H1 (cell line): Measurements from ENCODE around the gene MYCBP2. TPM values are rescaled to one million over a fixed set of nuclear protein-coding genes. Genes with fewer than 3 reads are reported as not detected.

ENCODE experiments used
- CTCF ChIA-PET: fragments of 300-600 bp; sonication (Branson Sonifier 250); formaldehyde crosslinking; loops from one replicate; lab custom pipeline; 2021; ENCODE audit not compliant: partially characterized antibody; lab: Charles Lee
- POLR2A ChIA-PET: fragments of 300-600 bp; sonication (Branson Sonifier 250); formaldehyde crosslinking; loops from one replicate; lab custom pipeline; 2021; ENCODE audit warnings: inconsistent platforms; ENCODE audit not compliant: partially characterized antibody; lab: Charles Lee
- DNase-seq, 2 experiments: peaks; one replicate each; pipeline versions ENCODE4 v3.0.0 to v3.0.0-alpha.2; 2010 to 2022; ENCODE audit warnings: low spot score in 2 of 2, low read depth in 1 of 2, mixed read lengths in 1 of 2
- FAIRE-seq: peaks from 2 replicates; lab custom pipeline; 2011; peaks lifted over from hg19 to GRCh38; lab: Jason Lieb, UNC
- H2AFZ ChIP-seq: 2 replicates; pipeline ENCODE4 v1.8.1; 2012; ENCODE audit warnings: low read length, inconsistent platforms
- H2AK5ac ChIP-seq: 2 replicates; pipeline ENCODE4 v1.6.1; 2013; ENCODE audit warnings: low read depth, low read length
- H2BK120ac ChIP-seq: replicated peaks from 2 replicates; pipeline ENCODE3; 2013; ENCODE audit warnings: low read depth, low read length, inconsistent platforms
- H2BK12ac ChIP-seq: 2 replicates; pipeline ENCODE4 v1.6.1; 2013; ENCODE audit warnings: low read depth, low read length
- H2BK15ac ChIP-seq: 2 replicates; pipeline ENCODE4 v1.6.1; 2013; ENCODE audit warnings: low read length
- H2BK20ac ChIP-seq: 2 replicates; pipeline ENCODE4 v1.6.1; 2013; ENCODE audit warnings: low read length
- H2BK5ac ChIP-seq: 2 replicates; pipeline ENCODE4 v1.6.1; 2013; ENCODE audit warnings: low read depth, low read length
- H3K14ac ChIP-seq: 2 replicates; pipeline ENCODE4 v1.6.1; 2013; ENCODE audit warnings: inconsistent platforms; ENCODE audit not compliant: insufficient read length
- H3K18ac ChIP-seq: 2 replicates; pipeline ENCODE4 v1.6.1; 2013; ENCODE audit warnings: low read length; ENCODE audit errors: extremely low read depth
- H3K23ac ChIP-seq: 2 replicates; pipeline ENCODE4 v1.6.1; 2013; ENCODE audit warnings: inconsistent platforms; ENCODE audit not compliant: insufficient read length
- H3K23me2 ChIP-seq: 2 replicates; pipeline ENCODE4 v1.6.1; 2013; ENCODE audit warnings: low read depth, low read length
- H3K27ac ChIP-seq: 2 replicates; pipeline ENCODE4 v1.6.1; 2011; ENCODE audit warnings: low read depth, low read length, inconsistent platforms
- H3K27me3 ChIP-seq, 4 experiments: replicated peaks in 1 of 4; 1 replicate in 1 of 4; 2 replicates in 3 of 4; pipeline versions ENCODE4 v1.6.1 to v1.8.1; 2011 to 2013; ENCODE audit warnings: low read length in 3 of 4, mild to moderate bottlenecking in 3 of 4, inconsistent platforms in 2 of 4, mixed read lengths in 2 of 4, moderate library complexity in 1 of 4; ENCODE audit not compliant: control insufficient read depth in 3 of 4, insufficient read depth in 3 of 4; ENCODE audit errors: extremely low read depth in 1 of 4
- H3K36me3 ChIP-seq, 4 experiments: 2 replicates each; pipeline versions ENCODE4 v1.6.1 to v1.8.1; 2011 to 2013; ENCODE audit warnings: mild to moderate bottlenecking in 4 of 4, low read length in 3 of 4, moderate library complexity in 2 of 4, control low read depth in 1 of 4, inconsistent platforms in 1 of 4; ENCODE audit not compliant: insufficient read depth in 4 of 4, control insufficient read depth in 2 of 4
- H3K4ac ChIP-seq: replicated peaks from 2 replicates; pipeline ENCODE3; 2013; ENCODE audit warnings: low read length, low read depth, mixed read lengths, inconsistent platforms; ENCODE audit not compliant: insufficient read length
- H3K4me1 ChIP-seq, 4 experiments: replicated peaks in 1 of 4; 1 replicate in 1 of 4; 2 replicates in 3 of 4; pipeline versions ENCODE4 v1.6.1 to v1.8.1; 2011 to 2013; ENCODE audit warnings: low read length in 3 of 4, inconsistent platforms in 2 of 4, mixed read lengths in 1 of 4; ENCODE audit not compliant: insufficient read depth in 4 of 4, control insufficient read depth in 3 of 4
- H3K4me2 ChIP-seq, 2 experiments: 2 replicates each; pipeline versions ENCODE4 v1.6.1 to v1.8.1; 2011 to 2013; ENCODE audit warnings: low read depth in 2 of 2, low read length in 2 of 2, control low read depth in 1 of 2, inconsistent platforms in 1 of 2, mild to moderate bottlenecking in 1 of 2; ENCODE audit not compliant: insufficient read depth in 1 of 2
- H3K4me3 ChIP-seq, 4 experiments: fragments of 200-600, 300-600 bp in 1 of 4; sonication (generic), shearing (Covaris generic), sonication (Bioruptor Twin) in 1 of 4; 2 replicates each; pipeline versions ENCODE4 v1.5.1 to v1.8.1; 2011 to 2016; ENCODE audit warnings: low read length in 4 of 4, low read depth in 3 of 4, control low read depth in 2 of 4, inconsistent platforms in 2 of 4, mild to moderate bottlenecking in 2 of 4, mixed read lengths in 1 of 4, moderate library complexity in 1 of 4; ENCODE audit not compliant: insufficient read depth in 2 of 4; ENCODE audit errors: extremely low read depth in 1 of 4
- H3K56ac ChIP-seq: replicated peaks from 2 replicates; pipeline ENCODE3; 2013; ENCODE audit warnings: low read depth, mild to moderate bottlenecking, mixed read lengths, low read length, inconsistent platforms; ENCODE audit not compliant: insufficient read length
- H3K79me1 ChIP-seq: 2 replicates; pipeline ENCODE4 v1.6.1; 2013; ENCODE audit warnings: low read depth, low read length, control low read depth
- H3K79me2 ChIP-seq, 2 experiments: 2 replicates each; pipeline versions ENCODE4 v1.6.1 to v1.8.1; 2012 to 2013; ENCODE audit warnings: low read length in 2 of 2, mild to moderate bottlenecking in 2 of 2, inconsistent platforms in 1 of 2; ENCODE audit not compliant: insufficient read depth in 2 of 2, control insufficient read depth in 1 of 2
- H3K9ac ChIP-seq, 4 experiments: replicated peaks in 1 of 4; 1 replicate in 1 of 4; 2 replicates in 3 of 4; pipeline versions ENCODE4 v1.6.1 to v1.8.1; 2011 to 2013; ENCODE audit warnings: low read depth in 3 of 4, low read length in 3 of 4, control low read depth in 2 of 4, mild to moderate bottlenecking in 2 of 4, moderate library complexity in 2 of 4, inconsistent platforms in 1 of 4; ENCODE audit errors: extremely low read depth in 1 of 4
- H3K9me3 ChIP-seq, 2 experiments: 2 replicates each; pipeline versions ENCODE4 v1.6.1 to v1.8.1; 2012 to 2013; ENCODE audit warnings: mild to moderate bottlenecking in 2 of 2, moderate library complexity in 2 of 2, control low read depth in 1 of 2, inconsistent platforms in 1 of 2, low read depth in 1 of 2, low read length in 1 of 2, mixed read lengths in 1 of 2; ENCODE audit not compliant: insufficient read depth in 2 of 2
- H4K20me1 ChIP-seq, 2 experiments: replicated peaks in 1 of 2; 2 replicates each; pipeline versions ENCODE3 to v1.8.1; 2011 to 2013; ENCODE audit warnings: inconsistent platforms in 2 of 2, low read length in 2 of 2, mild to moderate bottlenecking in 1 of 2; ENCODE audit not compliant: insufficient read depth in 2 of 2, control insufficient read depth in 1 of 2
- H4K5ac ChIP-seq: 2 replicates; pipeline ENCODE4 v1.6.1; 2013; ENCODE audit warnings: low read length, low read depth, mixed read lengths, inconsistent platforms; ENCODE audit not compliant: insufficient read length
- H4K8ac ChIP-seq: 2 replicates; pipeline ENCODE4 v1.8.0; 2013; ENCODE audit warnings: mild to moderate bottlenecking, moderate library complexity, low read length, inconsistent platforms; ENCODE audit not compliant: insufficient read depth; ENCODE audit errors: extremely low read depth
- H4K91ac ChIP-seq: replicated peaks from 2 replicates; pipeline ENCODE3; 2013; ENCODE audit warnings: low read length, mixed read lengths, inconsistent platforms; ENCODE audit not compliant: insufficient read length
- BCL11A ChIP-seq, 2 experiments: IDR thresholded peaks; one replicate each; pipeline ENCODE4 v1.6.1; 2011; ENCODE audit warnings: low read depth in 2 of 2, low read length in 2 of 2, mild to moderate bottlenecking in 2 of 2
- CHD1 ChIP-seq: IDR thresholded peaks from 2 replicates; pipeline ENCODE4 v1.6.1; 2012; ENCODE audit warnings: low read depth, low read length, improper control_type of control experiment
- JUN ChIP-seq: IDR thresholded peaks from 2 replicates; pipeline ENCODE4 v1.6.1; 2011; ENCODE audit warnings: low read depth, mild to moderate bottlenecking, improper control_type of control experiment, low read length
- POLR2A ChIP-seq, 2 experiments: IDR thresholded peaks; 1 replicate in 1 of 2; 2 replicates in 1 of 2; pipeline ENCODE4 v1.6.1; 2011; ENCODE audit warnings: low read depth in 2 of 2, low read length in 2 of 2, mild to moderate bottlenecking in 2 of 2; ENCODE audit errors: control extremely low read depth in 1 of 2
- TAF1 ChIP-seq: IDR thresholded peaks from 2 replicates; pipeline ENCODE4 v1.6.1; 2011; ENCODE audit warnings: mild to moderate bottlenecking, low read depth, low read length
- polyA plus RNA-seq, 7 experiments: library from polyadenylated mRNA; depleted of rRNA in 3 of 7; stranded (reverse) in 5 of 7; unstranded in 2 of 7; fragments of >200 nt in 5 of 7; fragments of 200-250 nt in 2 of 7; gene quantifications; 1 replicate in 5 of 7; 2 replicates in 1 of 7; 4 replicates in 1 of 7; pipeline versions ENCODE4 v1.2.1 to v1.2.3, GENCODE V29; 2011 to 2013; ENCODE audit warnings: missing spikeins in 2 of 7, mixed read lengths in 2 of 7
- total RNA-seq: library from RNA; stranded (reverse); fragmentation: NEBNext Ultra II Directional; extraction: Animal tissue kit (Norgen Biotek cat#: 25700); gene quantifications from 2 replicates; pipeline ENCODE4 v1.2.1, GENCODE V29; 2021
- TF ChIP-seq, protein P1 (sequence below), 3 experiments: IDR thresholded peaks; 1 replicate in 2 of 3; 2 replicates in 1 of 3; pipeline versions ENCODE4 v1.5.1 to v1.6.1; 2011; ENCODE audit warnings: low read length in 3 of 3, mild to moderate bottlenecking in 3 of 3, inconsistent platforms in 2 of 3, low read depth in 1 of 3, moderate library complexity in 1 of 3; ENCODE audit not compliant: insufficient read depth in 1 of 3; ENCODE audit errors: control extremely low read depth in 1 of 3

MYCBP2 gene
- total and polyA plus RNA-seq, 2 of the 8 experiments (the other 6 are each of a cell fraction or from before 2014, with no cell fraction given): 19.0 to 52.1 TPM

DNA sequence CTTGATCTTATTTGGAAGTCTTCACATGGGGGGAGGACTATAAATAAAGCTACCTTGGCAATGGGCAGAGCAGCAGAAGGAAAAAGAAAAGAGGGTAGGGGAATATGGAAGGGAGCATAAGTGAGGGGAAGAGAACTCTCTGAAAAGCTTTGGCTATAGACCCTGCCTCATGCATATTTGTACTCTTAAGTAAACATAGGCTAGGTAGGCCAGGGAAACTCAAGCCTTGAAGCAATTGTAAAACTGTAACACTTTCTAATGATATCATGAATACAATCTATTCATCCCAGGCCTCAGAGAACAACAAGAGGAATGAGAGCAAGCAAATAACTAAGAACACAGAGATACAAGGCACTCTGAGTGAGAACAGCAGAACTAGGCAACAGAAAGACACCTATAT is 20.4 kb downstream of the MYCBP2 start:
- no peak overlapping the region for H2BK5ac ChIP-seq
- peaks cover 0 to 98% of the 10 kb centered on the region in 2 experiments; a peak in 3 of 4 replicates for H3K79me2 ChIP-seq
- H2AK5ac ChIP-seq: no peak overlapping the region
- H3K4me2 ChIP-seq: no peak overlapping the region; a peak in 1 of 4 replicates
- no peak overlapping the region for H3K23ac ChIP-seq
- H3K79me1 ChIP-seq: 0 out of 2 replicates have a peak, but pooled peaks cover 2% of the 10 kb centered on the region
- POLR2A ChIA-PET: no interaction called here
- H4K91ac ChIP-seq: no peak overlapping the region
- CTCF ChIA-PET: interaction anchor here (0.6 to 2.2 kb wide), 2 partner anchors 11 to 20 kb away, joined by 3 to 10 read pairs; no protein-coding TSS in a partner anchor
- H3K4ac ChIP-seq: no peak overlapping the region
- no peak overlapping the region for H3K4me3 ChIP-seq
- H4K8ac ChIP-seq: no peak overlapping the region
- TF ChIP-seq, protein P1, sequence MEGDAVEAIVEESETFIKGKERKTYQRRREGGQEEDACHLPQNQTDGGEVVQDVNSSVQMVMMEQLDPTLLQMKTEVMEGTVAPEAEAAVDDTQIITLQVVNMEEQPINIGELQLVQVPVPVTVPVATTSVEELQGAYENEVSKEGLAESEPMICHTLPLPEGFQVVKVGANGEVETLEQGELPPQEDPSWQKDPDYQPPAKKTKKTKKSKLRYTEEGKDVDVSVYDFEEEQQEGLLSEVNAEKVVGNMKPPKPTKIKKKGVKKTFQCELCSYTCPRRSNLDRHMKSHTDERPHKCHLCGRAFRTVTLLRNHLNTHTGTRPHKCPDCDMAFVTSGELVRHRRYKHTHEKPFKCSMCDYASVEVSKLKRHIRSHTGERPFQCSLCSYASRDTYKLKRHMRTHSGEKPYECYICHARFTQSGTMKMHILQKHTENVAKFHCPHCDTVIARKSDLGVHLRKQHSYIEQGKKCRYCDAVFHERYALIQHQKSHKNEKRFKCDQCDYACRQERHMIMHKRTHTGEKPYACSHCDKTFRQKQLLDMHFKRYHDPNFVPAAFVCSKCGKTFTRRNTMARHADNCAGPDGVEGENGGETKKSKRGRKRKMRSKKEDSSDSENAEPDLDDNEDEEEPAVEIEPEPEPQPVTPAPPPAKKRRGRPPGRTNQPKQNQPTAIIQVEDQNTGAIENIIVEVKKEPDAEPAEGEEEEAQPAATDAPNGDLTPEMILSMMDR (IDR thresholded peaks at IDR 0.05; ENCODE audit: control extremely low read depth in 1 of 3, insufficient read depth in 1 of 3, low read depth in 1 of 3, low read length in 3 of 3): no peak
- TF ChIP-seq BCL11A (IDR thresholded peaks at IDR 0.05; ENCODE audit: low read depth in 2 of 2, low read length in 2 of 2): no peak
- TF ChIP-seq TAF1: no peak
- no peak for TF ChIP-seq POLR2A (IDR thresholded peaks at IDR 0.05; ENCODE audit: control extremely low read depth in 1 of 2, low read depth in 2 of 2, low read length in 2 of 2)
- no peak for TF ChIP-seq CHD1
- TF ChIP-seq JUN: no peak
- no peak overlapping the region for H3K9ac ChIP-seq
- no peak overlapping the region for H4K5ac ChIP-seq
- FAIRE-seq (no peak), DNase-seq (no peak)
- H3K36me3 ChIP-seq: no peaks in the 10 kb centered on the region
- H2BK20ac ChIP-seq: no peak overlapping the region
- no peak overlapping the region for H2BK12ac ChIP-seq
- H4K20me1 ChIP-seq: peaks cover 0 to 1% of the 10 kb centered on the region in 2 experiments
- no peaks in the 10 kb centered on the region for H3K9me3 ChIP-seq
- no peak overlapping the region for H2BK15ac ChIP-seq
- no peaks in the 10 kb centered on the region for H3K27me3 ChIP-seq
- no peak overlapping the region for H3K56ac ChIP-seq
- no peak overlapping the region for H3K27ac ChIP-seq
- H3K18ac ChIP-seq: no peak overlapping the region
- peaks cover 0 to 13% (median 5%) of the 10 kb centered on the region in 4 experiments; a peak in 6 of 7 replicates for H3K4me1 ChIP-seq
- no peak overlapping the region for H3K14ac ChIP-seq
- H2BK120ac ChIP-seq: no peak overlapping the region
- H2AFZ ChIP-seq: no peak overlapping the region
- H3K23me2 ChIP-seq: no peaks in the 10 kb centered on the region
